Osteoblast (primary cell): ENCODE results near the gene KCNG1. TPM values are rescaled to one million over a fixed set of nuclear protein-coding genes. Genes with fewer than 3 reads are reported as not detected.
A peak's percentile ranks its signal among the peaks of the same experiment; 100 is the strongest.

Experiments used
- DNase-seq: peaks from one replicate; pipeline ENCODE4 v3.0.0; 2011; ENCODE audit warnings: low spot score, mixed read lengths; ENCODE audit not compliant: insufficient read length; ENCODE audit errors: missing footprints
- H2AFZ ChIP-seq: 2 replicates; pipeline ENCODE4 v1.6.0; 2011; ENCODE audit warnings: mild to moderate bottlenecking, low read length
- H3K27ac ChIP-seq: 2 replicates; pipeline ENCODE4 v1.5.1; 2011; ENCODE audit warnings: mild to moderate bottlenecking, low read depth, low read length, moderate library complexity
- H3K27me3 ChIP-seq: 2 replicates; pipeline ENCODE4 v1.6.0; 2012; ENCODE audit warnings: mild to moderate bottlenecking, control low read depth, inconsistent platforms, low read length, moderate library complexity; ENCODE audit not compliant: insufficient read depth
- H3K36me3 ChIP-seq: 2 replicates; pipeline ENCODE4 v1.5.1; 2011; ENCODE audit warnings: mild to moderate bottlenecking, low read length, control low read depth, moderate library complexity; ENCODE audit not compliant: insufficient read depth
- H3K4me1 ChIP-seq: 2 replicates; pipeline ENCODE4 v1.5.1; 2011; ENCODE audit warnings: mild to moderate bottlenecking, low read length, control low read depth, moderate library complexity; ENCODE audit not compliant: insufficient read depth
- H3K4me2 ChIP-seq: 2 replicates; pipeline ENCODE4 v1.6.0; 2011; ENCODE audit warnings: mild to moderate bottlenecking, low read length; ENCODE audit not compliant: insufficient read depth
- H3K4me3 ChIP-seq: fragments of 200-600 bp; sonication (generic); 3 replicates; pipeline ENCODE4 v1.5.1; 2012; ENCODE audit warnings: mild to moderate bottlenecking, low read length, inconsistent platforms; ENCODE audit not compliant: insufficient read depth
- H3K79me2 ChIP-seq: 2 replicates; pipeline ENCODE4 v1.6.0; 2012; ENCODE audit warnings: mild to moderate bottlenecking, low read length, control low read depth, inconsistent platforms; ENCODE audit not compliant: insufficient read depth
- H3K9me3 ChIP-seq: 2 replicates; pipeline ENCODE4 v1.5.1; 2011; ENCODE audit warnings: low read depth, low read length, control low read depth
- H4K20me1 ChIP-seq: 2 replicates; pipeline ENCODE4 v1.6.0; 2012; ENCODE audit warnings: mild to moderate bottlenecking, low read length, control low read depth; ENCODE audit not compliant: insufficient read depth
- total RNA-seq: library from RNA; depleted of rRNA; stranded (reverse); fragments of >200 nt; gene quantifications from 2 replicates; pipeline ENCODE4 v1.2.3, GENCODE V29; 2012
- TF ChIP-seq, protein P1 (sequence below): IDR thresholded peaks from 2 replicates; pipeline ENCODE4 v1.5.1; 2011; ENCODE audit warnings: mild to moderate bottlenecking, low read depth, low read length, moderate library complexity; ENCODE audit errors: extremely low read depth

KCNG1 gene
- total RNA-seq, 1 donor: 16.3 TPM

DNA sequence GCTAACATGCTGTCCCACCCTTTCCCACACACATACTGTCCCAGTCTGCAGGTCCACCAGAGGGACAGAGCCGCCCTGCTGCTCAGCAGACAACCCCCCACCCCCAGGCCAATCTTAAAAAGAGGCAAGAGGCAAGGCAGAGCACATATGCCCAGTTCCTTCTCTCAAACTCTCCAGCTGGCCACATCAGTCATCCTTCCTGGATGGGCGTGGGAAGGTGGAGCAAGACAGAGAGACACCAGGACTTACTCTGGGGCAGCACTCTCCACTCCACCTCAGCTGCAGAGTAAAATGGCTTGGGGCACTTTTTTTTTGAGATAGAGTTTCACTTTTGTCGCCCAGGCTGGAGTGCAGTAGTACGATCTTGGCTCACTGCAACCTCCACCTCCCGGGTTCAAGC lies 53.5 kb downstream of the KCNG1 start:
- no peak for DNase-seq
- TF ChIP-seq, protein P1, sequence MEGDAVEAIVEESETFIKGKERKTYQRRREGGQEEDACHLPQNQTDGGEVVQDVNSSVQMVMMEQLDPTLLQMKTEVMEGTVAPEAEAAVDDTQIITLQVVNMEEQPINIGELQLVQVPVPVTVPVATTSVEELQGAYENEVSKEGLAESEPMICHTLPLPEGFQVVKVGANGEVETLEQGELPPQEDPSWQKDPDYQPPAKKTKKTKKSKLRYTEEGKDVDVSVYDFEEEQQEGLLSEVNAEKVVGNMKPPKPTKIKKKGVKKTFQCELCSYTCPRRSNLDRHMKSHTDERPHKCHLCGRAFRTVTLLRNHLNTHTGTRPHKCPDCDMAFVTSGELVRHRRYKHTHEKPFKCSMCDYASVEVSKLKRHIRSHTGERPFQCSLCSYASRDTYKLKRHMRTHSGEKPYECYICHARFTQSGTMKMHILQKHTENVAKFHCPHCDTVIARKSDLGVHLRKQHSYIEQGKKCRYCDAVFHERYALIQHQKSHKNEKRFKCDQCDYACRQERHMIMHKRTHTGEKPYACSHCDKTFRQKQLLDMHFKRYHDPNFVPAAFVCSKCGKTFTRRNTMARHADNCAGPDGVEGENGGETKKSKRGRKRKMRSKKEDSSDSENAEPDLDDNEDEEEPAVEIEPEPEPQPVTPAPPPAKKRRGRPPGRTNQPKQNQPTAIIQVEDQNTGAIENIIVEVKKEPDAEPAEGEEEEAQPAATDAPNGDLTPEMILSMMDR: no peak

DNA sequence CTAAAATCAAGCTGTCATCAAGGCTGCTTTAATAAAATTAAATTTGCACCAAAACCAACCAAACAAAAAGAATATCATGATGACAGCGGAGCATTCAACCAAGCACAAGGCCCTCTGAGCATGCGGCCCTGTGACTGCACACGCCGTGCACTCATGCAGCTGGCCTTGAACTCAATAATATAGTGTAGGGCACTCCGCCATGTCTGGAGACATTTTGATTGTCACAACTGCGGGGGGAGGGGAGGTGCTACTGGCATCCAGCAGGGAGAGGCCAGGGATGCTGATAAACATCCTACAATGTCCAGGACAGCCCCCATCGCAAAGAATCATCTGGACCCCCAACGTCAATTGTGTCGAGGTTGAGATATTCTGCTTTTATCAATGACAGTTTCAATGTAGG lies 54.6 kb downstream of the KCNG1 start:
- no peaks in the 10 kb centered on the region for H4K20me1 ChIP-seq
- H3K4me1 ChIP-seq: no peaks in the 10 kb centered on the region
- no peak overlapping the region for H3K4me2 ChIP-seq
- no peak for DNase-seq
- H3K4me3 ChIP-seq: no peak overlapping the region
- TF ChIP-seq, protein P1: no peak
- H3K9me3 ChIP-seq: no peaks in the 10 kb centered on the region
- H3K27ac ChIP-seq: no peak overlapping the region
- H3K79me2 ChIP-seq: no peaks in the 10 kb centered on the region
- H3K27me3 ChIP-seq: peaks cover 3% of the 10 kb centered on the region
- no peaks in the 10 kb centered on the region for H3K36me3 ChIP-seq
- no peak overlapping the region for H2AFZ ChIP-seq

More for the DNA sequence above, 53.5 kb downstream of the KCNG1 start:
- Histone ChIP-seq H3K4me3 (no peak overlapping the region), H3K27ac (no peak overlapping the region), H4K20me1 (no peaks in the 10 kb centered on the region), H3K9me3 (no peaks in the 10 kb centered on the region), H3K79me2 (no peaks in the 10 kb centered on the region), H3K27me3 (peaks cover 3% of the 10 kb centered on the region), H2AFZ (no peak overlapping the region), H3K36me3 (no peaks in the 10 kb centered on the region), H3K4me1 (no peaks in the 10 kb centered on the region), H3K4me2 (no peak overlapping the region)

GRCh38 chr20:50967586-50967985 lies 55.3 kb downstream of the KCNG1 start:
- H3K79me2 ChIP-seq: no peaks in the 10 kb centered on the region
- no peak overlapping the region for H3K27ac ChIP-seq
- H3K27me3 ChIP-seq: peaks cover 3% of the 10 kb centered on the region
- H2AFZ ChIP-seq: peak overlapping the region; percentile 81
- H3K4me2 ChIP-seq: peak overlapping the region; percentile 18
- no peaks in the 10 kb centered on the region for H3K9me3 ChIP-seq
- H3K4me1 ChIP-seq: no peaks in the 10 kb centered on the region
- TF ChIP-seq, protein P1: no peak
- no peaks in the 10 kb centered on the region for H4K20me1 ChIP-seq
- no peaks in the 10 kb centered on the region for H3K36me3 ChIP-seq
- no peak for DNase-seq
- H3K4me3 ChIP-seq: no peak overlapping the region

DNA sequence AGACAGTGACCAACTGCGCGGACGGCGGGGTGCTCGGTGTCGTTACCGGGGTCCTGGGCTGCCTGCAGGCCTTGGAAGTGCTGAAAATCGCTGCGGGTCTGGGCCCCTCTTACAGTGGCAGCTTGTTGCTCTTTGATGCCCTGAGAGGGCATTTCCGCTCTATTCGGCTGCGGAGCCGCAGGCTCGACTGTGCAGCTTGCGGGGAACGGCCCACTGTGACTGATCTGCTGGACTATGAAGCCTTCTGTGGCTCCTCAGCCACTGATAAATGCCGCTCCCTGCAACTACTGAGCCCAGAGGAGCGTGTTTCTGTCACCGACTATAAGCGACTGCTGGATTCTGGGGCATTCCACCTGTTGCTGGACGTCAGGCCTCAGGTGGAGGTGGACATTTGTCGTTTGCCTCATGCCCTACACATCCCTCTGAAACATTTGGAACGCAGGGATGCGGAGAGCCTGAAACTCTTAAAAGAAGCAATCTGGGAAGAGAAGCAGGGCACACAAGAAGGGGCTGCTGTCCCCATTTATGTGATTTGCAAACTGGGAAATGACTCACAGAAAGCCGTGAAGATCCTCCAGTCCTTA lies 63.3 kb downstream of the KCNG1 start:
- TF ChIP-seq, protein P1: no peak
- peak overlapping the region; percentile 92 for H3K4me2 ChIP-seq
- no peaks in the 10 kb centered on the region for H3K27me3 ChIP-seq
- H2AFZ ChIP-seq: peak overlapping the region; percentile 74
- DNase-seq: no peak
- peak overlapping the region; percentile 94 for H3K4me3 ChIP-seq
- peaks cover 17% of the 10 kb centered on the region for H3K36me3 ChIP-seq
- peak overlapping the region; percentile 98 for H3K27ac ChIP-seq
- peaks cover 23% of the 10 kb centered on the region for H3K4me1 ChIP-seq
- no peaks in the 10 kb centered on the region for H3K9me3 ChIP-seq
- H3K79me2 ChIP-seq: peaks cover 61% of the 10 kb centered on the region
- H4K20me1 ChIP-seq: peaks cover 31% of the 10 kb centered on the region
